ENCODE data around the gene KCNJ8. TPM values are rescaled to one million over a fixed set of nuclear protein-coding genes. Genes with fewer than 3 reads are reported as not detected.
"Not testable (repeated sequence)": the region's sequence is repeated elsewhere in the genome, so short reads cannot be mapped to it uniquely, and the experiment has no call there.

KCNJ8 gene
- total RNA-seq, 1 donor, result 5.1 TPM

- Histone ChIP-seq H2AFZ (ENCODE audit: low read length) (no peak overlapping the region), H4K20me1 (ENCODE audit: insufficient read depth, low read length) (no peaks in the 10 kb centered on the region), H3K4me3 (ENCODE audit: insufficient read depth, low read length) (no peak overlapping the region), H3K36me3 (ENCODE audit: insufficient read depth, low read length) (no peaks in the 10 kb centered on the region), H3K79me2 (ENCODE audit: insufficient read depth, low read length) (no peaks in the 10 kb centered on the region), H3K9me3 (ENCODE audit: low read depth, low read length) (no peaks in the 10 kb centered on the region), H3K4me1 (ENCODE audit: insufficient read depth, low read length) (peaks cover 11% of the 10 kb centered on the region), H3K27me3 (ENCODE audit: insufficient read depth, low read length) (no peaks in the 10 kb centered on the region), H3K4me2 (ENCODE audit: insufficient read depth, low read length) (no peak overlapping the region), H3K27ac (ENCODE audit: low read depth, low read length) (no peak overlapping the region)
- no peak for TF ChIP-seq CTCF (IDR thresholded peaks at IDR 0.05; ENCODE audit: extremely low read depth, low read depth, low read length)
- DNase-seq (ENCODE audit: insufficient read length, low spot score, missing footprints), result no peak
Measured at GRCh38 chr12:21813751-21814150, 39.2 kb upstream of the KCNJ8 start.

DNA sequence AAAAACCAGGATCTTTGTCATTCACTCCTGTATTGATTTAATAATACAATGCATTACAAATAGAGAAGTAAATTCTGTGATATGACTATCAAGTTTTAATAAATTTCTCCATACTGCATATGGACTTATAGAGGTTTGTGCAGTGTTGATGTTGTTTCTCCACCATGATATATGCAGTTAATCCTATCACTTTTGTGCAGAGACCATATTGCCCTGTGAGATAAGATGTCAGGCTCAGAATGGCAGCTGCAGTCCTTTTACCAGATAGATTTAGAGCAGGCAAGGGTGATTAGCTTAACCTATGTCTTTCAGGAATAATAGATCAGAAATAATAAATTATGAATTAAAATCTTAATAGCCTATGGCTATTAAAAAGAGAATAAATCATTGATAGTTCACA is 38.6 kb upstream of the KCNJ8 start:
- H3K4me3 ChIP-seq (ENCODE audit: insufficient read depth, low read length), result no peak overlapping the region
- TF ChIP-seq CTCF (IDR thresholded peaks at IDR 0.05; ENCODE audit: extremely low read depth, low read depth, low read length), result no peak
- no peak overlapping the region for H2AFZ ChIP-seq (ENCODE audit: low read length)
- H3K4me1 ChIP-seq (ENCODE audit: insufficient read depth, low read length), result peaks cover 7% of the 10 kb centered on the region
- H3K79me2 ChIP-seq (ENCODE audit: insufficient read depth, low read length), result no peaks in the 10 kb centered on the region
- H3K27me3 ChIP-seq (ENCODE audit: insufficient read depth, low read length), result no peaks in the 10 kb centered on the region
- H4K20me1 ChIP-seq (ENCODE audit: insufficient read depth, low read length), result no peaks in the 10 kb centered on the region
- no peaks in the 10 kb centered on the region for H3K9me3 ChIP-seq (ENCODE audit: low read depth, low read length)
- H3K27ac ChIP-seq (ENCODE audit: low read depth, low read length), result no peak overlapping the region
- DNase-seq (ENCODE audit: insufficient read length, low spot score, missing footprints), result no peak
- no peak overlapping the region for H3K4me2 ChIP-seq (ENCODE audit: insufficient read depth, low read length)
- H3K36me3 ChIP-seq (ENCODE audit: insufficient read depth, low read length), result no peaks in the 10 kb centered on the region

DNA sequence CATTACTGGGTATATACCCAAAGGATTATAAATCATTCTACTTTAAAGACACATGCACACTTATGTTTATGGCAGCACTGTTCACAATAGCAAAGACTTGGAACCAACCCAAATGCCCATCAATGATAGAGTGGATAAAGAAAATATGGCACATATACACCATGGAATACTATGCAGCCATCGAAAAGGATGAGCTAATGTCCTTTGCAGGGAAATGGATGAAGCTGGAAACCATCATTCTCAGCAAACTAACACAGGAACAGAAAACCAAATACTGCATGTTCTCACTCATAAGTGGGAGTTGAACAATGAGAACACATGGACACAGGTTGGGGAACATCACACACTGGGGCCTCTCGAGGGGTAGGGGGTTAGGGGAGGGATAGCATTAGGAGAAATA is 37.8 kb upstream of the KCNJ8 start:
- H3K9me3 ChIP-seq (ENCODE audit: low read depth, low read length); H3K4me3 ChIP-seq (ENCODE audit: insufficient read depth, low read length); H3K4me2 ChIP-seq (ENCODE audit: insufficient read depth, low read length); H3K36me3 ChIP-seq (ENCODE audit: insufficient read depth, low read length); H3K27me3 ChIP-seq (ENCODE audit: insufficient read depth, low read length); H4K20me1 ChIP-seq (ENCODE audit: insufficient read depth, low read length); H3K4me1 ChIP-seq (ENCODE audit: insufficient read depth, low read length); H3K79me2 ChIP-seq (ENCODE audit: insufficient read depth, low read length); DNase-seq (ENCODE audit: insufficient read length, low spot score, missing footprints); H3K27ac ChIP-seq (ENCODE audit: low read depth, low read length); H2AFZ ChIP-seq (ENCODE audit: low read length): not testable (repeated sequence)

GRCh38 chr12:21809100-21809499 is 34.6 kb upstream of the KCNJ8 start:
- DNase-seq (ENCODE audit: insufficient read length, low spot score, missing footprints), result no peak
- Histone ChIP-seq H3K4me3 (ENCODE audit: insufficient read depth, low read length) (no peak overlapping the region), H2AFZ (ENCODE audit: low read length) (no peak overlapping the region), H3K4me1 (ENCODE audit: insufficient read depth, low read length) (no peaks in the 10 kb centered on the region), H3K79me2 (ENCODE audit: insufficient read depth, low read length) (no peaks in the 10 kb centered on the region), H3K27ac (ENCODE audit: low read depth, low read length) (no peak overlapping the region), H4K20me1 (ENCODE audit: insufficient read depth, low read length) (no peaks in the 10 kb centered on the region), H3K9me3 (ENCODE audit: low read depth, low read length) (no peaks in the 10 kb centered on the region), H3K4me2 (ENCODE audit: insufficient read depth, low read length) (no peak overlapping the region), H3K36me3 (ENCODE audit: insufficient read depth, low read length) (no peaks in the 10 kb centered on the region), H3K27me3 (ENCODE audit: insufficient read depth, low read length) (no peaks in the 10 kb centered on the region)
- no peak for TF ChIP-seq CTCF (IDR thresholded peaks at IDR 0.05; ENCODE audit: extremely low read depth, low read depth, low read length)

- H3K4me2 ChIP-seq (ENCODE audit: insufficient read depth, low read length), result no peak overlapping the region
- no peak for DNase-seq (ENCODE audit: insufficient read length, low spot score, missing footprints)
- H3K9me3 ChIP-seq (ENCODE audit: low read depth, low read length), result no peaks in the 10 kb centered on the region
- H3K79me2 ChIP-seq (ENCODE audit: insufficient read depth, low read length), result no peaks in the 10 kb centered on the region
- no peak for TF ChIP-seq CTCF (IDR thresholded peaks at IDR 0.05; ENCODE audit: extremely low read depth, low read depth, low read length)
- no peaks in the 10 kb centered on the region for H3K36me3 ChIP-seq (ENCODE audit: insufficient read depth, low read length)
- no peak overlapping the region for H3K4me3 ChIP-seq (ENCODE audit: insufficient read depth, low read length)
- H4K20me1 ChIP-seq (ENCODE audit: insufficient read depth, low read length), result no peaks in the 10 kb centered on the region
- no peak overlapping the region for H3K27ac ChIP-seq (ENCODE audit: low read depth, low read length)
- H3K27me3 ChIP-seq (ENCODE audit: insufficient read depth, low read length), result no peaks in the 10 kb centered on the region
- H2AFZ ChIP-seq (ENCODE audit: low read length), result no peak overlapping the region
- H3K4me1 ChIP-seq (ENCODE audit: insufficient read depth, low read length), result no peaks in the 10 kb centered on the region
Measured at GRCh38 chr12:21806255-21806654, 31.7 kb upstream of the KCNJ8 start.

Measured in osteoblast (primary cell).